Measurements from ENCODE around the gene SARS2.
"Not testable (repeated sequence)": the region's sequence is repeated elsewhere in the genome, so short reads cannot be mapped to it uniquely, and the experiment has no call there.

SARS2 gene

GRCh38 chr19:38890686-38891085, 39.9 kb downstream of the SARS2 start:
- no peaks in the 10 kb centered on the region for H3K27me3 ChIP-seq (ENCODE audit: insufficient read depth, low read length, poor library complexity, severe bottlenecking)
- H3K36me3 ChIP-seq (ENCODE audit: insufficient read depth, low read length): peaks cover 8% of the 10 kb centered on the region; the same call in 1 of the 2 replicates
- H3K9me3 ChIP-seq (ENCODE audit: insufficient read depth, low read depth, low read length): no peaks in the 10 kb centered on the region
- H3K9me2 ChIP-seq (replicated peaks; ENCODE audit: low read depth, low read length): no peaks in the 10 kb centered on the region
- no peaks in the 10 kb centered on the region for H3K4me1 ChIP-seq (ENCODE audit: insufficient read depth, low read length, poor library complexity, severe bottlenecking)
- H3K4me3 ChIP-seq (ENCODE audit: low read length, poor library complexity, severe bottlenecking): no peak overlapping the region
- TF ChIP-seq CTCF (conservative IDR thresholded peaks at IDR 0.05; ENCODE audit: low read length): no peak
- TF ChIP-seq EZH2phosphoT487 (IDR thresholded peaks at IDR 0.05; ENCODE audit: borderline replicate concordance): no peak
- no peaks in the 10 kb centered on the region for H3F3A ChIP-seq (ENCODE audit: low read depth)
- H4K20me1 ChIP-seq (ENCODE audit: insufficient read depth, low read length, poor library complexity, severe bottlenecking): no peaks in the 10 kb centered on the region
- H2AFZ ChIP-seq (ENCODE audit: low read length): no peak overlapping the region
- H3K79me2 ChIP-seq (ENCODE audit: insufficient read depth, low read length): no peaks in the 10 kb centered on the region
- no peak overlapping the region for H3K4me2 ChIP-seq (ENCODE audit: low read depth, low read length, poor library complexity, severe bottlenecking)
- no peak overlapping the region for H3K9ac ChIP-seq (ENCODE audit: low read depth, low read length, poor library complexity, severe bottlenecking)

- TF ChIP-seq CTCF (conservative IDR thresholded peaks at IDR 0.05; ENCODE audit: low read length) (no peak), EZH2phosphoT487 (IDR thresholded peaks at IDR 0.05; ENCODE audit: borderline replicate concordance) (no peak)
- no peak overlapping the region for H3K4me3 ChIP-seq (ENCODE audit: low read length, poor library complexity, severe bottlenecking)
- no peak overlapping the region for H3K9ac ChIP-seq (ENCODE audit: low read depth, low read length, poor library complexity, severe bottlenecking)
- H3K27me3 ChIP-seq (ENCODE audit: insufficient read depth, low read length, poor library complexity, severe bottlenecking): no peaks in the 10 kb centered on the region
- H3K4me2 ChIP-seq (ENCODE audit: low read depth, low read length, poor library complexity, severe bottlenecking): no peak overlapping the region
- no peaks in the 10 kb centered on the region for H3K4me1 ChIP-seq (ENCODE audit: insufficient read depth, low read length, poor library complexity, severe bottlenecking)
- no peak overlapping the region for H2AFZ ChIP-seq (ENCODE audit: low read length)
- H3F3A ChIP-seq (ENCODE audit: low read depth): no peaks in the 10 kb centered on the region
- H3K9me3 ChIP-seq (ENCODE audit: insufficient read depth, low read depth, low read length): no peaks in the 10 kb centered on the region
- no peaks in the 10 kb centered on the region for H3K79me2 ChIP-seq (ENCODE audit: insufficient read depth, low read length)
- peaks cover 8% of the 10 kb centered on the region; the same call in 1 of the 2 replicates for H3K36me3 ChIP-seq (ENCODE audit: insufficient read depth, low read length)
- no peaks in the 10 kb centered on the region for H4K20me1 ChIP-seq (ENCODE audit: insufficient read depth, low read length, poor library complexity, severe bottlenecking)
- no peaks in the 10 kb centered on the region for H3K9me2 ChIP-seq (replicated peaks; ENCODE audit: low read depth, low read length)
These were observed 40.8 kb downstream of the SARS2 start for GRCh38 chr19:38889803-38890202.

GRCh38 chr19:38888876-38889275, 41.7 kb downstream of the SARS2 start:
- Histone ChIP-seq H3K36me3 (ENCODE audit: insufficient read depth, low read length) (peaks cover 8% of the 10 kb centered on the region; the same call in 1 of the 2 replicates), H3K9ac (ENCODE audit: low read depth, low read length, poor library complexity, severe bottlenecking) (no peak overlapping the region), H3K4me1 (ENCODE audit: insufficient read depth, low read length, poor library complexity, severe bottlenecking) (no peaks in the 10 kb centered on the region), H2AFZ (ENCODE audit: low read length) (no peak overlapping the region), H3K9me3 (ENCODE audit: insufficient read depth, low read depth, low read length) (no peaks in the 10 kb centered on the region), H4K20me1 (ENCODE audit: insufficient read depth, low read length, poor library complexity, severe bottlenecking) (no peaks in the 10 kb centered on the region), H3K27me3 (ENCODE audit: insufficient read depth, low read length, poor library complexity, severe bottlenecking) (no peaks in the 10 kb centered on the region), H3K4me2 (ENCODE audit: low read depth, low read length, poor library complexity, severe bottlenecking) (no peak overlapping the region), H3K79me2 (ENCODE audit: insufficient read depth, low read length) (no peaks in the 10 kb centered on the region), H3K9me2 (replicated peaks; ENCODE audit: low read depth, low read length) (no peaks in the 10 kb centered on the region), H3K4me3 (ENCODE audit: low read length, poor library complexity, severe bottlenecking) (no peak overlapping the region), H3F3A (ENCODE audit: low read depth) (no peaks in the 10 kb centered on the region)
- no peak for TF ChIP-seq CTCF (conservative IDR thresholded peaks at IDR 0.05; ENCODE audit: low read length)
- no peak for TF ChIP-seq EZH2phosphoT487 (IDR thresholded peaks at IDR 0.05; ENCODE audit: borderline replicate concordance)

GRCh38 chr19:38884691-38885090, 45.9 kb downstream of the SARS2 start:
- not testable (repeated sequence) for H2AFZ ChIP-seq (ENCODE audit: low read length); H3K9me2 ChIP-seq (replicated peaks; ENCODE audit: low read depth, low read length); H3F3A ChIP-seq (ENCODE audit: low read depth); H3K79me2 ChIP-seq (ENCODE audit: insufficient read depth, low read length); H3K4me3 ChIP-seq (ENCODE audit: low read length, poor library complexity, severe bottlenecking); H3K36me3 ChIP-seq (ENCODE audit: insufficient read depth, low read length); H3K9ac ChIP-seq (ENCODE audit: low read depth, low read length, poor library complexity, severe bottlenecking); H3K4me1 ChIP-seq (ENCODE audit: insufficient read depth, low read length, poor library complexity, severe bottlenecking); H3K9me3 ChIP-seq (ENCODE audit: insufficient read depth, low read depth, low read length); H3K27me3 ChIP-seq (ENCODE audit: insufficient read depth, low read length, poor library complexity, severe bottlenecking); H4K20me1 ChIP-seq (ENCODE audit: insufficient read depth, low read length, poor library complexity, severe bottlenecking); H3K4me2 ChIP-seq (ENCODE audit: low read depth, low read length, poor library complexity, severe bottlenecking)

Data from Loucy (cell line).